Measurements from ENCODE around the gene HNRNPDL.
"Not testable (repeated sequence)": the region's sequence is repeated elsewhere in the genome, so short reads cannot be mapped to it uniquely, and the experiment has no call there.

HNRNPDL gene

GRCh38 chr4:82432596-82432995, 2.3 kb upstream of the HNRNPDL start:
- DNase-seq (ENCODE audit: low read depth in 3 of 3), result no peak

DNA sequence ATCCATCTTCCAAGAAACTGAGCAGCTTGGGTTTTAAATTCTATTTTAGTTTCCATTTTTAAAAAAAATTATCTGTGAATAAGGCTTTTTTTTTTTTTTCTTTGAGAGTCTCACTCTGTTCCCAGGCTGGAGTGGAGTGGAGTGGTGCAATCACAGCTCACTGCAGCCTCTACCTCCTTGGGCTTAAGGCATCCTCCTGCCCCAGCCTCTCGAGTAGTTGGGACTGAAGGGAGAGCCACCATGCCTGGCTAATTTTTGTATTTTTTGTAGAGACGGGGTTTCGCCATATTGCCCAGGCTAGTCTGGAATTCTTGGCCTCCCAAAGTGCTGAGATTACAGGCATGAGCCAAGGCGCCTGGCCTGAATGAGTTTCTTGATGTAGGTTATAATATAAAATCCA, 1.6 kb upstream of the HNRNPDL start:
- no peak for DNase-seq (ENCODE audit: low read depth in 3 of 3)

- DNase-seq (ENCODE audit: low read depth in 3 of 3), result peak in 1 of 3 experiments; percentile 33
Measured at GRCh38 chr4:82430964-82431745, 893 bp upstream of the HNRNPDL start.

- DNase-seq (ENCODE audit: low read depth in 3 of 3), result no peak
Measured at GRCh38 chr4:82429728-82430192, 502 bp downstream of the HNRNPDL start.

GRCh38 chr4:82428969-82429727, 1.1 kb downstream of the HNRNPDL start:
- peak; percentile 83 to 91 (median 90) for DNase-seq (ENCODE audit: low read depth in 3 of 3)

- DNase-seq (ENCODE audit: low read depth in 3 of 3), result no peak
Measured at GRCh38 chr4:82428526-82428968, 1.7 kb downstream of the HNRNPDL start.

DNA sequence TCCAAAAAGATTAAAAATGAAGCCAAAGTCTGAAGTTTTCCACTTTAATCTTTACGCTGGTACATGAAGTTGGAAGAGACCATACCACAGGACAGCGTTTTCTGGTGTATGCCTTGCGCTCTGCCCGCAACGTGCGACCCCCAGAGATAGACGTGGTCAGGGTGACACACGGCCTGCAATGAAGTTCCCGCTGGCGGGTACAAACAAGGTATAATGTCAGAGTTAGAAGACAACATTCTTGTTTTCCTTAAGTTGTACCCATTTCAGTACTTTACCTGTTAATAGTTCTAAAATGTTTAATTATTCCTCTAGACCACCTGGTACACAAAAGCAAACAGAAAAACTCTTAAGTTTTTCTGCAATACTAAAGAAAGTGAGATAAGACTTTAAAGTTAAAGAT, 4.8 kb downstream of the HNRNPDL start:
- no peak for DNase-seq (ENCODE audit: low read depth in 3 of 3)

DNA sequence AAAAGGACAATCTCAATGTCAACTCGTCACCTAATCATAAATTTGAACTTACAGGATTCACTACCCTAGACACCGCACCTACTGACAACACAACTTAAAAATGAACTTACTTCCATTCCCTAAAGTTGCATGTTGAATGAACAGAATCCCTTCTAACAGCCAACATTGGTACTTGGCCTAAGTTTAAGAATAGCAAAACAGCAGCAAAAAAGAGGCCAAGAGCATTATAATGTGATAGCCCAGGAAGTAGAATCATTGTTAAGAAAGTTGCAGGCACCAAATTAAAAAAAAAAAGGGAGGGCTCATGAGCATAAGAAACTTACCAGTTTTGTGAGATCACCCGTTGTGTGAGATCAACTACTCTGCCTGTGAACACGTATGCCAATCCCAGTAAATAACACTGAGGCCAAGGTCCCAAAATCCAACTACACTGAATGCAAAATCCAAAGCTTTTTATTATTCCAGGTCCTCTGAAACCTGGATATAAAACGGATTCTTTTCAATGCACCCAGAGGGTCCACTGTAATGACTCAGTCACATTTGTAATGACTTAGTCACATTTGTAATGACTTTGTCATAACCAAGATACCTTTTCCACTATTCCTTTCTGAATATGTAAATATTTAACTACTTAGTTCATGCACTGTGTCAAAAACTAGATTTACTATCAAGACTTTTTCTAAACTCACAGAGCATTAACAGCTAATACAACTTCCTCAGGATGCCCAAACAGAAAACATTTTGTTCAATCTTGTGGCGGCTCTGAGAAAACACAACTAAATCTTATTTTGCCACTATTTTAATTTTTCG, 6.8 kb downstream of the HNRNPDL start:
- no peak for DNase-seq (ENCODE audit: low read depth in 3 of 3)

- DNase-seq (ENCODE audit: low read depth in 3 of 3), result no peak
Measured at GRCh38 chr4:82422616-82423015, 7.6 kb downstream of the HNRNPDL start.

DNA sequence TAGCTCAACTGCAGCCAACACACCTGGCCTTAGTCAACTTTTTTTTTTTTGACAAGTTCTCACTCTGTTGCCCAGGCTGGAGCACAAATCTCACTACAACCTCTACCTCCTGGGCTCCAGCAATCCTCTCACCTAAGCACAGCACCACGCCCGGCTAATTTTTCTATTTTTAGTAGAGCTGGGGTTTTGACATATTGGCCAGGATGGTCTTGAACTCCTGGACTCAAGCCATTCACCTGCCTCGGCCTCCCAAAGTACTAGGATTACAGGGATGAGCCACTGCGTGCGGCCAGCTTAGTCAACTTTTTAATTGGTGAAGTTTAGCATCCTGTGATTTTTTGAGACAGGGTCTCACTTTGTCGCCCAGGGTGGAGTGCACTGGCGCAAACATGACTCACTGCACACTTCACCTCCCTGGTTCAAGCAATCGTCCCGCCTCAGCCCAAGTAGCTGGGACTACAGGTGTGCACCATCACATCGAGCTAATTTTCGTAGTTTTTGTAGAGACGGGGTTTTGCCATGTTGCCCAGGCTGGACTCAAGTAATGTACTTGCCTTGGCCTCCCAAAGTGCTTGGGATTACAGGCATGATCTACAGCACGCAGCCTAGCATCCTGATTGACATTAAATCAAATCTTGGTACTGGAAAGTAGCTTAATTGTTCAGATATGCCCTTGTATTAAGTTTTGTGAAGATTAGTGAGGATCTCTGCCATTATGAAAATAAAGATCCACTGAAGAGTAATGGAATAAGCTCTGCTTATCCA, 8.3 kb downstream of the HNRNPDL start:
- DNase-seq (ENCODE audit: low read depth in 3 of 3), result no peak

DNA sequence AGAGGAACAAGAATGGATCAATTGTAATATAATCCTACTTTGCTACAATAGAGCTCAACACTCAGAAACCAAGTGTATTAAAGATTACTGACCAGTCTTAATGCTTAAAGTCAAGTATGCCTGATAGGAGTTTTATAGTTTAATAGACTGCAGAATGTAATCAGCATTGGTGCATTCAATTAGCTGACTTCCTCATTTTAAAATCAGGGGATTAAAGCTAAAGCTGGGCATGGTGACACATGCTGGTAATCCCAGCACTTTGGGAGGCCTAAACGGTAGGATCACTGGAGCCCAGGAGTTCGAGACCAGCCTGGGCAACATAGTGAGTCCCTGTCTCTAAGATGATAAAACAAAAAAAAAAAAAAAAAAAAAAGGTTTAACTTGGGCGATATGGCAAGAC, 10.8 kb downstream of the HNRNPDL start:
- no peak for DNase-seq (ENCODE audit: low read depth in 3 of 3)

GRCh38 chr4:82415922-82416365, 14.3 kb downstream of the HNRNPDL start:
- no peak for DNase-seq (ENCODE audit: low read depth in 3 of 3)

DNA sequence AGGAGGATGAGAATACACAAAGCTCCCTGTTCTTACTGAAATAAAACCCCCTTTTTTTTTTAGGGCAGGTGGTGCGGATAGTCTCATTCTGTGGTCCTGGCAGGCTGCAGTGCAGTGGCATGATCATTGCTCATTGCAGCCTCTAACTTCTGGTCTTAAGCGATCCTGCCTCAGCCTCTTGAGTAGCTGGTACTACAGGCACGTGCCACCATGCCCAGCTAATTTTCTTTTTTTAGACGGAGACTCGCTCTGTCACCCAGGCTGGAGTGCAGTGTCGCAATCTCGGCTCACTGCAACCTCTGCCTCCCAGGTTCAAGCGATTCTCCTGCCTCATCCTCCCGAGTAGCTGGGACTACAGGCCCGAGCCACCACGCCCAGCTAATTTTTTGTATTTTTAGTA, 15.2 kb downstream of the HNRNPDL start:
- DNase-seq (ENCODE audit: low read depth in 3 of 3), result not testable (repeated sequence)

GRCh38 chr4:82403725-82404124, 26.5 kb downstream of the HNRNPDL start:
- DNase-seq (ENCODE audit: low read depth in 3 of 3), result no peak

DNA sequence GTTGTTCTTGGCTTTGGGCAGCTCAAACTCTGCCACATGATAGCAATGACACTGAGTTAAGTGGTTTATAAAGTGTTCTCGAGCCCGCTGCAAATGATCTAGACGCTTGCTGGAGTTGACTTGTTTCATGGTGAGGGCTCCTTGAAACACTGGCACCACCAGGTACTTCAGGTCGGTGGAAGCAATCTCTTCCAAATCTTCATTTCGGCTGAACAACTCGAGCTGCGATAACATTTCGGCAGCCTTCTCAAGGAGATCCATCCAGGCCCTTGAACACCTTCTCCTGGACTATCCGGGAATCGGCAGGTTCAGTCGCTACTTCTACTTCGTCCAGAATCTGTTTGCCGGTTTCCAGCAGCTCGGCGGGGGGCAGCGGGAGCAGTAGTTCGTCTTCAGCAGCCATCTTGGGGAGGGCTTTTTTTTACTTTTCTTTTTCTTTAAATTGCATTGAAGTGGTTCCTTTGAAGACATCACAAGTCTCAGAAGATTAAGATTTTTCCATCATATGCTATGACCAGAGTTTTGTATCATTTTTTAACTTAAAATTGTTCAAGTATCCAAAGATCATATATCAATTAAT, 28.0 kb downstream of the HNRNPDL start:
- DNase-seq (ENCODE audit: low read depth in 3 of 3), result no peak

GRCh38 chr4:82401600-82401999, 28.7 kb downstream of the HNRNPDL start:
- DNase-seq (ENCODE audit: low read depth in 3 of 3), result no peak

DNA sequence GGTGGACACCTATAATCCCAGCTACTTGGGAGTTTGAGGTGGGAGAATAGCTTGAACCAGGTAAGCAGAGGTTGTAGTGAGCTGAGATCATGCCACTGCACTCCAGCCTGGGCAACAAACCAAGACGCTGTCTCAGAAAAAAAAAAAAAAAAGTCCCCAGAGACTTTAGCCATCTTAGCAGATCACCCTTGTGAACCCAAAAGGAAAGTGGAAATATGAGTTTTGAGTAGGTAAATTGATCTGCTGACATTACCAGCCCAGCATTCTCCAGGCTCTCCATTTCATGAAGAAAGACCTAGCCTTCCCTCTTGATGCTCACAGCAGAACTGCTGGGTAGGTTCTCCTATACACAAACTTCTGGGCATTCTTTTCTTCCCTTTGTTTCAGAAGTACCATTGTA, 32.0 kb downstream of the HNRNPDL start:
- DNase-seq (ENCODE audit: low read depth in 3 of 3), result no peak

- no peak for DNase-seq (ENCODE audit: low read depth in 3 of 3)
Measured at GRCh38 chr4:82397527-82397926, 32.7 kb downstream of the HNRNPDL start.

DNA sequence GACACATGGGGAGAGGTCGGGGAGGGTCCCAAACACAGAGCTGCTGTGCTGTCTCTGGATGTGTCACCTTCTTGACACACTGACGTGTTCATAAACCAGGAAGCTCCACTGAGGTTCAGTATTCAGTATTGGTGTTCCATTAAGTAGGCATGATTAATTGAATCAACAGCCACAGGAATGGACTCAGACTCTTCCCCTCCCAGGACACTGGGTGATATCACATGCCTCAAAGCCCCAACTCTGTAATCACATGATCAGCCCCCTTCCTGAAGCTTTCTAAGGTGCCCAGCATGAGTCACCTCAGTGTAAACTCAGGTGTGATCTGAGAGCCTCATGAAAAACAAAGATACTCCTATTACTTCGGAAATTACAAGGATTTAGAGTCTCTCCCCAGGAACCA, 35.4 kb downstream of the HNRNPDL start:
- no peak for DNase-seq (ENCODE audit: low read depth in 3 of 3)

DNA sequence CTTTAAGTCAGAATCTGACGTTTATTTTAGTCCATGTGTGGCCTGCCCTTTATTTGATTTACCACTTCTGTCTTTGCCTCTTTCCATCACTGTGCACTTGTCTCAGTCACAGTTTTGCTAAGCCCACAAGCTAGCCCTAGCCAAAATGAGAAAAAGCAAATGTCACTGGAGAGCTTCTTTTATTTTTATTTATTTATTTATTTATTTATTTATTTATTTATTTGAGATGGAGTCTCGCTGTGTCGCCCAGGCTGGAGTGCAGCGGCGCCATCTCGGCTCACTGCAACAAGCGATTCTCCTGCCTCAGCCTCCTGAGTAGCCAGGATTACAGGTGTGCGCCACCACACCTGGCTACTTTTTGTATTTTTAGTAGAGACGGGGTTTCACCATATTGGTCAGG, 40.2 kb downstream of the HNRNPDL start:
- DNase-seq (ENCODE audit: low read depth in 3 of 3), result not testable (repeated sequence)

DNA sequence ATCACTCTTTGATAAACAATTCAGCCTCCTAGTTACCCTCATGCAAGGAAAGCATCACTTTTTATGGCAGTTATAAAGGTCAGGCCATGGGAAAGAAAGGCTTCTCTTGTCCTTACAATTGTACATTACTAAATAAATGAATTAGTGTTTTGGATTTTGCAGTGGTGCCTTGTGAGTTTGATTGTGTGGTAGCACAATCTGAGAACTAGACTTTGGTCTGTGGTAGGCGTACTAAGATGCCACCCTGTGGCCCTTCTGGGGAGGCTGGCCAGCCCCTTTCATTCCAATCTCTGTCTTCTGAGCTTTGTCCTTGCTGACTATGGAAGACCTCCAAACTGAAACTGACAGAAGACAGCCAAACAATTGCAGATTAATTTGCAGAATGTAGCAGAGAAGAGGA, 41.9 kb downstream of the HNRNPDL start:
- no peak for DNase-seq (ENCODE audit: low read depth in 3 of 3)

Data from stimulated activated CD4-positive, alpha-beta T cell treated with anti-CD3 and anti-CD28 coated beads, TNF-alpha, amount 100 ng/mL, for 24 hours (primary cell).